H9 (cell line): Measurements from ENCODE around the gene LRP1B. TPM values are rescaled to one million over a fixed set of nuclear protein-coding genes. Genes with fewer than 3 reads are reported as not detected.

Experiments
- DNase-seq: peaks from one replicate; pipeline ENCODE4 v3.0.0-alpha.2; 2017
- H2AFZ ChIP-seq: one replicate; pipeline ENCODE4 v1.6.1; 2013; ENCODE audit warnings: mild to moderate bottlenecking, low read length, control low read depth, moderate library complexity
- H2AK5ac ChIP-seq: 2 replicates; pipeline ENCODE4 v1.6.1; 2013; ENCODE audit warnings: low read length, control low read depth, mixed read lengths; ENCODE audit not compliant: insufficient read length
- H2BK120ac ChIP-seq: one replicate; pipeline ENCODE4 v1.6.1; 2013; ENCODE audit warnings: low read depth, mild to moderate bottlenecking, low read length, control low read depth, inconsistent platforms; ENCODE audit not compliant: poor library complexity, severe bottlenecking
- H2BK12ac ChIP-seq: 2 replicates; pipeline ENCODE4 v1.6.1; 2013; ENCODE audit warnings: low read length, control low read depth, mixed read lengths, low read depth; ENCODE audit not compliant: insufficient read length
- H2BK15ac ChIP-seq: 2 replicates; pipeline ENCODE4 v1.6.1; 2013; ENCODE audit warnings: low read depth, low read length, control low read depth
- H2BK20ac ChIP-seq: one replicate; pipeline ENCODE4 v1.6.1; 2013; ENCODE audit warnings: low read depth, mild to moderate bottlenecking, low read length, control low read depth, inconsistent platforms; ENCODE audit not compliant: poor library complexity, severe bottlenecking
- H2BK5ac ChIP-seq: 2 replicates; pipeline ENCODE4 v1.6.1; 2013; ENCODE audit warnings: low read length, control low read depth, mixed read lengths; ENCODE audit not compliant: insufficient read length
- H3K14ac ChIP-seq: 2 replicates; pipeline ENCODE4 v1.6.1; 2013; ENCODE audit warnings: low read length, control low read depth; ENCODE audit not compliant: insufficient read depth
- H3K18ac ChIP-seq: 2 replicates; pipeline ENCODE4 v1.6.1; 2013; ENCODE audit warnings: low read depth, mild to moderate bottlenecking, mixed read lengths, low read length, control low read depth; ENCODE audit not compliant: insufficient read length
- H3K23ac ChIP-seq: 2 replicates; pipeline ENCODE4 v1.6.1; 2013; ENCODE audit warnings: low read length, control low read depth, mixed read lengths, low read depth; ENCODE audit not compliant: insufficient read length
- H3K23me2 ChIP-seq: 2 replicates; pipeline ENCODE4 v1.6.1; 2013; ENCODE audit warnings: low read depth, mild to moderate bottlenecking, mixed read lengths, low read length, control low read depth; ENCODE audit not compliant: insufficient read length, poor library complexity, severe bottlenecking
- H3K27ac ChIP-seq: 2 replicates; pipeline ENCODE4 v1.5.1; 2013; ENCODE audit warnings: low read length, control low read depth, mixed read lengths, low read depth; ENCODE audit not compliant: insufficient read length
- H3K27me3 ChIP-seq: 2 replicates; pipeline ENCODE4 v1.6.1; 2013; ENCODE audit warnings: low read length, control low read depth, inconsistent platforms; ENCODE audit not compliant: insufficient read depth
- H3K4ac ChIP-seq: 2 replicates; pipeline ENCODE4 v1.6.1; 2013; ENCODE audit warnings: low read depth, mild to moderate bottlenecking, control low read depth, inconsistent platforms, low read length, moderate library complexity
- H3K4me1 ChIP-seq: 2 replicates; pipeline ENCODE4 v1.6.1; 2013; ENCODE audit warnings: low read length, control low read depth, inconsistent platforms; ENCODE audit not compliant: insufficient read depth
- H3K4me2 ChIP-seq: 2 replicates; pipeline ENCODE4 v1.6.1; 2013; ENCODE audit warnings: low read length, control low read depth, mixed read lengths; ENCODE audit not compliant: insufficient read length, insufficient read depth
- H3K56ac ChIP-seq: 2 replicates; pipeline ENCODE4 v1.6.1; 2013; ENCODE audit warnings: low read depth, mild to moderate bottlenecking, mixed read lengths, low read length, control low read depth; ENCODE audit not compliant: insufficient read length
- H3K79me1 ChIP-seq: 2 replicates; pipeline ENCODE4 v1.6.1; 2013; ENCODE audit warnings: low read depth, mild to moderate bottlenecking, moderate library complexity, low read length, control low read depth, inconsistent platforms; ENCODE audit not compliant: insufficient read depth, poor library complexity, severe bottlenecking
- H3K79me2 ChIP-seq: 2 replicates; pipeline ENCODE4 v1.6.1; 2013; ENCODE audit warnings: low read length, control low read depth, inconsistent platforms; ENCODE audit not compliant: insufficient read depth
- H3K9ac ChIP-seq: 2 replicates; pipeline ENCODE4 v1.6.1; 2013; ENCODE audit warnings: low read length, control low read depth, mixed read lengths; ENCODE audit not compliant: insufficient read length; ENCODE audit errors: extremely low read depth
- H3K9me3 ChIP-seq: one replicate; pipeline ENCODE4 v1.6.1; 2013; ENCODE audit warnings: low read depth, low read length, inconsistent platforms; ENCODE audit not compliant: control insufficient read depth
- H3T11ph ChIP-seq: one replicate; pipeline ENCODE4 v1.6.1; 2013; ENCODE audit warnings: mild to moderate bottlenecking, low read length, control low read depth, inconsistent platforms
- H4K20me1 ChIP-seq: one replicate; pipeline ENCODE4 v1.6.1; 2013; ENCODE audit not compliant: control insufficient read depth, insufficient read length, insufficient read depth
- H4K5ac ChIP-seq: 2 replicates; pipeline ENCODE4 v1.6.1; 2013; ENCODE audit warnings: low read depth, mild to moderate bottlenecking, mixed read lengths, low read length, control low read depth; ENCODE audit not compliant: insufficient read length
- H4K8ac ChIP-seq: replicated peaks from 2 replicates; pipeline ENCODE4 v1.6.1; 2013; ENCODE audit warnings: low read length, control low read depth, mixed read lengths, low read depth; ENCODE audit not compliant: insufficient read length
- H4K91ac ChIP-seq: 2 replicates; pipeline ENCODE4 v1.6.1; 2013; ENCODE audit warnings: low read depth, mild to moderate bottlenecking, moderate library complexity, mixed read lengths, low read length, control low read depth; ENCODE audit not compliant: insufficient read length
- H3K27ac Mint-ChIP-seq, 3 experiments: 2 replicates in 2 of 3; 3 replicates in 1 of 3; pipeline ENCODE4 v1.8.0; 2020 to 2021; ENCODE audit warnings: mixed read lengths in 3 of 3, mild to moderate bottlenecking in 1 of 3, moderate library complexity in 1 of 3
- H3K27me3 Mint-ChIP-seq: 2 replicates; pipeline ENCODE4 v1.8.0; 2021; ENCODE audit warnings: low read depth, mild to moderate bottlenecking, moderate library complexity, mixed read lengths
- H3K36me3 Mint-ChIP-seq, 3 experiments: 2 replicates in 2 of 3; 3 replicates in 1 of 3; pipeline ENCODE4 v1.8.0; 2020 to 2021; ENCODE audit warnings: low read depth in 3 of 3, mixed read lengths in 3 of 3; ENCODE audit not compliant: insufficient read depth in 1 of 3
- H3K4me1 Mint-ChIP-seq, 2 experiments: 2 replicates each; pipeline ENCODE4 v1.8.0; 2020; ENCODE audit warnings: mixed read lengths in 2 of 2
- H3K4me3 Mint-ChIP-seq, 2 experiments: 2 replicates in 1 of 2; 3 replicates in 1 of 2; pipeline ENCODE4 v1.8.0; 2020 to 2021; ENCODE audit warnings: mild to moderate bottlenecking in 2 of 2, mixed read lengths in 2 of 2, moderate library complexity in 1 of 2
- H3K9me3 Mint-ChIP-seq, 2 experiments: 2 replicates in 1 of 2; 3 replicates in 1 of 2; pipeline ENCODE4 v1.8.0; 2020; ENCODE audit warnings: mild to moderate bottlenecking in 2 of 2, mixed read lengths in 2 of 2, moderate library complexity in 1 of 2
- WGBS: extraction: QIAGEN DNeasy Blood & Tissue Kit; methylation state at CpG from one replicate; pipeline ENCODE4 v1.1.7; 2013; ENCODE audit warnings: missing lambda C conversion rate, low lambda C conversion rate, mixed read lengths; ENCODE audit not compliant: insufficient read length; ENCODE audit errors: extremely low coverage; 5-methylcytosine and 5-hydroxymethylcytosine counted together
- total RNA-seq: library from RNA; stranded (reverse); gene quantifications from 2 replicates; pipeline ENCODE4 v1.2.1, GENCODE V29; 2021
- TF ChIP-seq, protein P1 (sequence below): fragments of 200-600 bp; sonication (generic); conservative IDR thresholded peaks from 3 replicates; pipeline ENCODE4 v1.8.0; 2021; ENCODE audit warnings: antibody characterized with exemption, mild to moderate bottlenecking

The LRP1B gene
- total RNA-seq, 1 experiment from 2014 or later: not detected

DNA sequence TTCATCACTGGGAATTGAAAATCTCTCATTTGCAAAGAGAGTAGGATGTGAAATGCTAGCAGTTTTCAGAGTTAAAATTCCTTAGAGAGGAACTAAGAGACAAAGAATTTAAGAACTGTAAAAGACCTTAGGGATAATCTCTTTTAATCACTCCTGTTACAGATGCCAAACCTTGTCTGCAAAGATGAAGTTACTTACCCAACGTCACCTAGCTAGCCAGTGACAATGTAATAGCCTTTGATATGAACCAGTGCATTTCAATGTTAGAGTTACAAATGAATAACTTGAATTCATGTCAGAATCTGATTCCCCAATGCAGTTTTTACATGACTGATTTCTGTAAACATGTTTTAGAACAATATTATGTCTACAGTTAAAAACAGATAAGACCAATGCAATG lies 190.1 kb downstream of the LRP1B start:
- Histone ChIP-seq H3K18ac (no peak overlapping the region), H3K9ac (no peak overlapping the region), H3K56ac (no peak overlapping the region), H2BK12ac (no peak overlapping the region), H2BK120ac (no peak overlapping the region), H2BK5ac (no peak overlapping the region), H4K20me1 (no peaks in the 10 kb centered on the region), H3K23ac (no peak overlapping the region), H3K27me3 (no peaks in the 10 kb centered on the region), H4K8ac (no peak overlapping the region), H2AFZ (no peak overlapping the region), H4K91ac (no peak overlapping the region), H3K4me1 (no peaks in the 10 kb centered on the region), H3T11ph (no peak overlapping the region), H3K27ac (no peak overlapping the region), H3K79me1 (no peaks in the 10 kb centered on the region), H2AK5ac (no peak overlapping the region), H3K14ac (no peak overlapping the region), H4K5ac (no peak overlapping the region), H3K23me2 (no peaks in the 10 kb centered on the region), H3K4ac (no peak overlapping the region), H3K9me3 (no peaks in the 10 kb centered on the region), H3K79me2 (no peaks in the 10 kb centered on the region), H3K4me2 (no peak overlapping the region), H2BK20ac (no peak overlapping the region), H2BK15ac (no peak overlapping the region)
- TF ChIP-seq, protein P1, sequence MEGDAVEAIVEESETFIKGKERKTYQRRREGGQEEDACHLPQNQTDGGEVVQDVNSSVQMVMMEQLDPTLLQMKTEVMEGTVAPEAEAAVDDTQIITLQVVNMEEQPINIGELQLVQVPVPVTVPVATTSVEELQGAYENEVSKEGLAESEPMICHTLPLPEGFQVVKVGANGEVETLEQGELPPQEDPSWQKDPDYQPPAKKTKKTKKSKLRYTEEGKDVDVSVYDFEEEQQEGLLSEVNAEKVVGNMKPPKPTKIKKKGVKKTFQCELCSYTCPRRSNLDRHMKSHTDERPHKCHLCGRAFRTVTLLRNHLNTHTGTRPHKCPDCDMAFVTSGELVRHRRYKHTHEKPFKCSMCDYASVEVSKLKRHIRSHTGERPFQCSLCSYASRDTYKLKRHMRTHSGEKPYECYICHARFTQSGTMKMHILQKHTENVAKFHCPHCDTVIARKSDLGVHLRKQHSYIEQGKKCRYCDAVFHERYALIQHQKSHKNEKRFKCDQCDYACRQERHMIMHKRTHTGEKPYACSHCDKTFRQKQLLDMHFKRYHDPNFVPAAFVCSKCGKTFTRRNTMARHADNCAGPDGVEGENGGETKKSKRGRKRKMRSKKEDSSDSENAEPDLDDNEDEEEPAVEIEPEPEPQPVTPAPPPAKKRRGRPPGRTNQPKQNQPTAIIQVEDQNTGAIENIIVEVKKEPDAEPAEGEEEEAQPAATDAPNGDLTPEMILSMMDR: no peak
- Mint-ChIP-seq H3K36me3 (peaks cover 0 to 8% (median 7%) of the 10 kb centered on the region in 3 experiments; a peak in 4 of 7 replicates), H3K4me1 (peaks cover 4 to 9% of the 10 kb centered on the region in 2 experiments), H3K4me3 (no peak overlapping the region), H3K27me3 (no peaks in the 10 kb centered on the region), H3K9me3 (peaks cover 7 to 9% of the 10 kb centered on the region in 2 experiments; a peak in 4 of 5 replicates), H3K27ac (no peak overlapping the region)
- WGBS: no CpG with 5 or more reads among the region's 1 CpG
- no peak for DNase-seq
